SK-N-SH (cell line): Measurements from ENCODE around the gene FGD1.

Experiments used
- POLR2AphosphoS5 ChIP-seq: IDR thresholded peaks from 2 replicates; pipeline ENCODE4 v1.6.1; 2012; ENCODE audit warnings: low read depth, low read length
- RAD21 ChIP-seq: IDR thresholded peaks from 2 replicates; pipeline ENCODE4 v1.6.1; 2012; ENCODE audit warnings: mild to moderate bottlenecking, low read length
- SMC3 ChIP-seq: IDR thresholded peaks from 2 replicates; pipeline ENCODE4 v1.6.1; 2012; ENCODE audit warnings: low read depth, low read length, improper control_type of control experiment
- TF ChIP-seq, protein P1 (sequence below): fragments of 200-600 bp; sonication (generic); IDR thresholded peaks from 2 replicates; pipeline ENCODE4 v1.6.1; 2017; ENCODE audit warnings: antibody characterized with exemption, mild to moderate bottlenecking, moderate library complexity

- TF ChIP-seq, protein P1, sequence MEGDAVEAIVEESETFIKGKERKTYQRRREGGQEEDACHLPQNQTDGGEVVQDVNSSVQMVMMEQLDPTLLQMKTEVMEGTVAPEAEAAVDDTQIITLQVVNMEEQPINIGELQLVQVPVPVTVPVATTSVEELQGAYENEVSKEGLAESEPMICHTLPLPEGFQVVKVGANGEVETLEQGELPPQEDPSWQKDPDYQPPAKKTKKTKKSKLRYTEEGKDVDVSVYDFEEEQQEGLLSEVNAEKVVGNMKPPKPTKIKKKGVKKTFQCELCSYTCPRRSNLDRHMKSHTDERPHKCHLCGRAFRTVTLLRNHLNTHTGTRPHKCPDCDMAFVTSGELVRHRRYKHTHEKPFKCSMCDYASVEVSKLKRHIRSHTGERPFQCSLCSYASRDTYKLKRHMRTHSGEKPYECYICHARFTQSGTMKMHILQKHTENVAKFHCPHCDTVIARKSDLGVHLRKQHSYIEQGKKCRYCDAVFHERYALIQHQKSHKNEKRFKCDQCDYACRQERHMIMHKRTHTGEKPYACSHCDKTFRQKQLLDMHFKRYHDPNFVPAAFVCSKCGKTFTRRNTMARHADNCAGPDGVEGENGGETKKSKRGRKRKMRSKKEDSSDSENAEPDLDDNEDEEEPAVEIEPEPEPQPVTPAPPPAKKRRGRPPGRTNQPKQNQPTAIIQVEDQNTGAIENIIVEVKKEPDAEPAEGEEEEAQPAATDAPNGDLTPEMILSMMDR, result no peak
- TF ChIP-seq RAD21 (no peak), SMC3 (no peak), POLR2AphosphoS5 (no peak)
Observed at GRCh38 chrX:54407266-54407665, 88.8 kb downstream of the FGD1 start.
